Measurements from ENCODE around the gene CDCP2. TPM values are rescaled to one million over a fixed set of nuclear protein-coding genes. Genes with fewer than 3 reads are reported as not detected.

Gene CDCP2
- total and polyA plus RNA-seq, 2 experiments from 2014 or later = not detected

DNA sequence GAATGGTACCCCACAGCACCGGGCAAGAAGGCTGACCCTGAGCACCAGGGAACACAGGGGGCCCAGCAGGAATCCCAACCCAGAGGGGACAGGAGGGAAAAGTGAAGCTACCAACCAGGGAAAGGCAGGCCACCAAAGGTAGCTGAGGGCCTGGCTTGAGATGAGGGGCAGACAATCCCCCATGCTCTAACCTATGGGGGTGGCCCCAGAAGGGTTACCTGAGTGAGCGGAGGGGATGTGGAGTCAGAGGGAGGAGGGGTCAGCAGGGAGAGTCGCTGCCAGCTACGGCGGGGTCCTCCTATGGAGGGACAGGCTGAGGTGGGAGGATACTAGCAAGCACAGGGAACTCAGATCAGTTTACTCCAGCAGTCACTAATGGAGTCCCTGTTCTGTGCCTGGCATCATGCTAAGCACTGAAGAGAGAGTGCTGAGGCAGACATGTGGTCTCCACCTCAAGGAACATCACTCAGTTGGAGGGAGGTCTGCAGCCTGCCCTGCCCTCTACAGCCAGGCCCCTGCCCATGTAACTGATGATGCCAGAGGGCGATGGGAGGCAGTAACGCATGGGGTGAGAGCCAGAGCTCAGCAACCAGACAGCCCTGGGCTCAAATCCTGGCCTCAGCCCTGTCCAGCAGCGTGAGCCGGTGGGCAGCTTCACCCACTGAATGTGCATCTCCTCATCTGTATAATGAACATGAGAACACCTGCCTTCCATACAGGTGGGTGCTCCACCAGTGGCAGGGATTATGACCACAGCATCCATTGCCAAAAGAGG, 25.7 kb upstream of the CDCP2 start (continued):
- TF ChIP-seq, protein P1, sequence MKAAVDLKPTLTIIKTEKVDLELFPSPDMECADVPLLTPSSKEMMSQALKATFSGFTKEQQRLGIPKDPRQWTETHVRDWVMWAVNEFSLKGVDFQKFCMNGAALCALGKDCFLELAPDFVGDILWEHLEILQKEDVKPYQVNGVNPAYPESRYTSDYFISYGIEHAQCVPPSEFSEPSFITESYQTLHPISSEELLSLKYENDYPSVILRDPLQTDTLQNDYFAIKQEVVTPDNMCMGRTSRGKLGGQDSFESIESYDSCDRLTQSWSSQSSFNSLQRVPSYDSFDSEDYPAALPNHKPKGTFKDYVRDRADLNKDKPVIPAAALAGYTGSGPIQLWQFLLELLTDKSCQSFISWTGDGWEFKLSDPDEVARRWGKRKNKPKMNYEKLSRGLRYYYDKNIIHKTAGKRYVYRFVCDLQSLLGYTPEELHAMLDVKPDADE (IDR thresholded peaks at IDR 0.05) = no peak
- TF ChIP-seq, protein P2, sequence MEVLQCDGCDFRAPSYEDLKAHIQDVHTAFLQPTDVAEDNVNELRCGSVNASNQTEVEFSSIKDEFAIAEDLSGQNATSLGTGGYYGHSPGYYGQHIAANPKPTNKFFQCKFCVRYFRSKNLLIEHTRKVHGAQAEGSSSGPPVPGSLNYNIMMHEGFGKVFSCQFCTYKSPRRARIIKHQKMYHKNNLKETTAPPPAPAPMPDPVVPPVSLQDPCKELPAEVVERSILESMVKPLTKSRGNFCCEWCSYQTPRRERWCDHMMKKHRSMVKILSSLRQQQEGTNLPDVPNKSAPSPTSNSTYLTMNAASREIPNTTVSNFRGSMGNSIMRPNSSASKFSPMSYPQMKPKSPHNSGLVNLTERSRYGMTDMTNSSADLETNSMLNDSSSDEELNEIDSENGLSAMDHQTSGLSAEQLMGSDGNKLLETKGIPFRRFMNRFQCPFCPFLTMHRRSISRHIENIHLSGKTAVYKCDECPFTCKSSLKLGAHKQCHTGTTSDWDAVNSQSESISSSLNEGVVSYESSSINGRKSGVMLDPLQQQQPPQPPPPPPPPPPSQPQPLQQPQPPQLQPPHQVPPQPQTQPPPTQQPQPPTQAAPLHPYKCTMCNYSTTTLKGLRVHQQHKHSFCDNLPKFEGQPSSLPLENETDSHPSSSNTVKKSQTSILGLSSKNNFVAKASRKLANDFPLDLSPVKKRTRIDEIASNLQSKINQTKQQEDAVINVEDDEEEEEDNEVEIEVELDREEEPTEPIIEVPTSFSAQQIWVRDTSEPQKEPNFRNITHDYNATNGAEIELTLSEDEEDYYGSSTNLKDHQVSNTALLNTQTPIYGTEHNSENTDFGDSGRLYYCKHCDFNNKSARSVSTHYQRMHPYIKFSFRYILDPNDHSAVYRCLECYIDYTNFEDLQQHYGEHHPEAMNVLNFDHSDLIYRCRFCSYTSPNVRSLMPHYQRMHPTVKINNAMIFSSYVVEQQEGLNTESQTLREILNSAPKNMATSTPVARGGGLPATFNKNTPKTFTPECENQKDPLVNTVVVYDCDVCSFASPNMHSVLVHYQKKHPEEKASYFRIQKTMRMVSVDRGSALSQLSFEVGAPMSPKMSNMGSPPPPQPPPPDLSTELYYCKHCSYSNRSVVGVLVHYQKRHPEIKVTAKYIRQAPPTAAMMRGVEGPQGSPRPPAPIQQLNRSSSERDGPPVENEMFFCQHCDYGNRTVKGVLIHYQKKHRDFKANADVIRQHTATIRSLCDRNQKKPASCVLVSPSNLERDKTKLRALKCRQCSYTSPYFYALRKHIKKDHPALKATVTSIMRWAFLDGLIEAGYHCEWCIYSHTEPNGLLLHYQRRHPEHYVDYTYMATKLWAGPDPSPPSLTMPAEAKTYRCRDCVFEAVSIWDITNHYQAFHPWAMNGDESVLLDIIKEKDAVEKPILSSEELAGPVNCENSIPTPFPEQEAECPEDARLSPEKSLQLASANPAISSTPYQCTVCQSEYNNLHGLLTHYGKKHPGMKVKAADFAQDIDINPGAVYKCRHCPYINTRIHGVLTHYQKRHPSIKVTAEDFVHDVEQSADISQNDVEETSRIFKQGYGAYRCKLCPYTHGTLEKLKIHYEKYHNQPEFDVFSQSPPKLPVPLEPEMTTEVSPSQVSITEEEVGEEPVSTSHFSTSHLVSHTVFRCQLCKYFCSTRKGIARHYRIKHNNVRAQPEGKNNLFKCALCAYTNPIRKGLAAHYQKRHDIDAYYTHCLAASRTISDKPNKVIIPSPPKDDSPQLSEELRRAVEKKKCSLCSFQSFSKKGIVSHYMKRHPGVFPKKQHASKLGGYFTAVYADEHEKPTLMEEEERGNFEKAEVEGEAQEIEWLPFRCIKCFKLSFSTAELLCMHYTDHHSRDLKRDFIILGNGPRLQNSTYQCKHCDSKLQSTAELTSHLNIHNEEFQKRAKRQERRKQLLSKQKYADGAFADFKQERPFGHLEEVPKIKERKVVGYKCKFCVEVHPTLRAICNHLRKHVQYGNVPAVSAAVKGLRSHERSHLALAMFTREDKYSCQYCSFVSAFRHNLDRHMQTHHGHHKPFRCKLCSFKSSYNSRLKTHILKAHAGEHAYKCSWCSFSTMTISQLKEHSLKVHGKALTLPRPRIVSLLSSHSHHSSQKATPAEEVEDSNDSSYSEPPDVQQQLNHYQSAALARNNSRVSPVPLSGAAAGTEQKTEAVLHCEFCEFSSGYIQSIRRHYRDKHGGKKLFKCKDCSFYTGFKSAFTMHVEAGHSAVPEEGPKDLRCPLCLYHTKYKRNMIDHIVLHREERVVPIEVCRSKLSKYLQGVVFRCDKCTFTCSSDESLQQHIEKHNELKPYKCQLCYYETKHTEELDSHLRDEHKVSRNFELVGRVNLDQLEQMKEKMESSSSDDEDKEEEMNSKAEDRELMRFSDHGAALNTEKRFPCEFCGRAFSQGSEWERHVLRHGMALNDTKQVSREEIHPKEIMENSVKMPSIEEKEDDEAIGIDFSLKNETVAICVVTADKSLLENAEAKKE (CRISPR knock-in tag; IDR thresholded peaks at IDR 0.05) = no peak

DNA sequence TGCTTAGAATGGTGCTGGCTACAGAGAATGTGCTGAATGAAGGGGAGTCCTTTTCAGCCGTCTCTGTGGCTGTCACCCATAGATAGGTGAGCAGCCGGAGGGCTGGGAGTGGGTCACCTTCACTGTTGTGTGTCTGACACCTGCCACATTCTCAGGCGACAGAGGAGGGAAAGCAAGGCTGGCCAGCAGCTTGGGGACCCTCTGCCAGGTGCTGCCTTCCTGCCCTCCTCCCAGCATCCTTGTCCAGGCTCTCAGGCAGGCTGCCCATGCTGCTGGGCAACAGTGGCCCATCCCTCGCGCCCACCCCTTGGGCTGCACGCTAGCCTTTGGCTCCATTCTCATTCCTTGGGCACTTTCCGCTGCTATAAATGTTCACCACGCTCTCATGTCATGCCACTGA, 24.9 kb upstream of the CDCP2 start:
- H3K36me3 ChIP-seq (ENCODE audit: insufficient read depth) = no peaks in the 10 kb centered on the region
- ATAC-seq (no peak), DNase-seq (ENCODE audit: low spot score) (no peak)
- no peak overlapping the region for H3K27ac Mint-ChIP-seq
- peaks cover 3% of the 10 kb centered on the region; the same call in 2 of the 3 replicates for H3K4me1 Mint-ChIP-seq
- H3K4me1 ChIP-seq (ENCODE audit: insufficient read depth) = no peaks in the 10 kb centered on the region
- H3K79me2 ChIP-seq (replicated peaks; ENCODE audit: insufficient read depth) = no peaks in the 10 kb centered on the region
- H3K4me3 Mint-ChIP-seq = no peak overlapping the region
- no peak overlapping the region for H3K4me3 ChIP-seq
- H3K27me3 Mint-ChIP-seq (ENCODE audit: insufficient read depth, low read depth, poor library complexity) = peaks cover 4% of the 10 kb centered on the region
- no peaks in the 10 kb centered on the region for H3K9me3 Mint-ChIP-seq
- no peaks in the 10 kb centered on the region for H3K9me2 ChIP-seq (ENCODE audit: insufficient read depth)
- H4K20me1 ChIP-seq (replicated peaks; ENCODE audit: insufficient read depth) = no peaks in the 10 kb centered on the region
- no peak overlapping the region for H3K27ac ChIP-seq (ENCODE audit: low read depth)
- no peak overlapping the region for H3K4me2 ChIP-seq
- H3K27me3 ChIP-seq (ENCODE audit: insufficient read depth) = no peaks in the 10 kb centered on the region
- peaks cover 7% of the 10 kb centered on the region; the same call in 2 of the 3 replicates for H3K36me3 Mint-ChIP-seq (ENCODE audit: low read depth)
- H3F3A ChIP-seq (replicated peaks; ENCODE audit: low read depth) = no peaks in the 10 kb centered on the region
- H2AFZ ChIP-seq = no peak overlapping the region
- no peak for TF ChIP-seq NANOG (IDR thresholded peaks at IDR 0.05; ENCODE audit: borderline replicate concordance)
- TF ChIP-seq JUNB (IDR thresholded peaks at IDR 0.05; ENCODE audit: unreplicated experiment) = no peak
- TF ChIP-seq EZH2 (IDR thresholded peaks at IDR 0.05; ENCODE audit: low read depth, unreplicated experiment) = no peak
- TF ChIP-seq, protein P1 (IDR thresholded peaks at IDR 0.05) = no peak
- TF ChIP-seq ZNF114 (CRISPR knock-in tag; IDR thresholded peaks at IDR 0.05) = no peak
- no peak for TF ChIP-seq POLR2AphosphoS5 (IDR thresholded peaks at IDR 0.05; ENCODE audit: low read depth)
- TF ChIP-seq ZNF331 (CRISPR knock-in tag; IDR thresholded peaks at IDR 0.05; ENCODE audit: low read depth) = no peak
- TF ChIP-seq, protein P3, sequence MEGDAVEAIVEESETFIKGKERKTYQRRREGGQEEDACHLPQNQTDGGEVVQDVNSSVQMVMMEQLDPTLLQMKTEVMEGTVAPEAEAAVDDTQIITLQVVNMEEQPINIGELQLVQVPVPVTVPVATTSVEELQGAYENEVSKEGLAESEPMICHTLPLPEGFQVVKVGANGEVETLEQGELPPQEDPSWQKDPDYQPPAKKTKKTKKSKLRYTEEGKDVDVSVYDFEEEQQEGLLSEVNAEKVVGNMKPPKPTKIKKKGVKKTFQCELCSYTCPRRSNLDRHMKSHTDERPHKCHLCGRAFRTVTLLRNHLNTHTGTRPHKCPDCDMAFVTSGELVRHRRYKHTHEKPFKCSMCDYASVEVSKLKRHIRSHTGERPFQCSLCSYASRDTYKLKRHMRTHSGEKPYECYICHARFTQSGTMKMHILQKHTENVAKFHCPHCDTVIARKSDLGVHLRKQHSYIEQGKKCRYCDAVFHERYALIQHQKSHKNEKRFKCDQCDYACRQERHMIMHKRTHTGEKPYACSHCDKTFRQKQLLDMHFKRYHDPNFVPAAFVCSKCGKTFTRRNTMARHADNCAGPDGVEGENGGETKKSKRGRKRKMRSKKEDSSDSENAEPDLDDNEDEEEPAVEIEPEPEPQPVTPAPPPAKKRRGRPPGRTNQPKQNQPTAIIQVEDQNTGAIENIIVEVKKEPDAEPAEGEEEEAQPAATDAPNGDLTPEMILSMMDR (conservative IDR thresholded peaks at IDR 0.05; ENCODE audit: low read depth in 2 of 2) = no peak
- no peak for TF ChIP-seq CREB1 (CRISPR knock-in tag; IDR thresholded peaks at IDR 0.05; ENCODE audit: low read depth)

All from GM23338 (cell line).